Gastrocnemius medialis (tissue), 4 donors: ENCODE results near the gene NUDT7. TPM values are rescaled to one million over a fixed set of nuclear protein-coding genes. Genes with fewer than 3 reads are reported as not detected.

ENCODE experiments used
- ATAC-seq, 2 donors: fragments of 150-250 bp; one replicate each; pipeline ENCODE4 v1.9.1; 2016
- DNase-seq, 2 donors: peaks; one replicate each; pipeline ENCODE4 v3.0.0-alpha.2; 2019
- H3K27ac ChIP-seq, 4 donors: fragments of 200-600 bp; sonication (generic); 1 replicate in 1 of 4; 2 replicates in 3 of 4; pipeline ENCODE4 v1.5.1; 2016 to 2018; ENCODE audit warnings: mild to moderate bottlenecking in 2 of 4, moderate library complexity in 1 of 4
- H3K27me3 ChIP-seq, 3 donors: fragments of 200-600 bp; sonication (generic) in 2 of 3; 1 replicate in 1 of 3; 2 replicates in 2 of 3; pipeline versions ENCODE4 v1.5.1 to v1.6.0; 2016 to 2019; ENCODE audit warnings: mild to moderate bottlenecking in 1 of 3, moderate library complexity in 1 of 3
- H3K36me3 ChIP-seq, 2 donors: fragments of 200-600 bp; sonication (generic) in 1 of 2; one replicate each; pipeline ENCODE4 v1.5.1; 2017 to 2018
- H3K4me1 ChIP-seq, 2 donors: fragments of 200-600 bp; sonication (generic) in 1 of 2; one replicate each; pipeline ENCODE4 v1.5.1; 2016 to 2017; ENCODE audit warnings: mild to moderate bottlenecking in 2 of 2
- H3K4me3 ChIP-seq, 4 donors: fragments of 200-600 bp; sonication (generic) in 3 of 4; 1 replicate in 1 of 4; 2 replicates in 3 of 4; pipeline ENCODE4 v1.5.1; 2016 to 2019; ENCODE audit warnings: mild to moderate bottlenecking in 2 of 4
- H3K9me3 ChIP-seq, 3 donors: fragments of 200-600 bp; sonication (generic) in 2 of 3; 1 replicate in 1 of 3; 2 replicates in 2 of 3; pipeline ENCODE4 v1.5.1; 2016 to 2019
- CTCF ChIP-seq, 5 experiments: fragments of 450-650 bp in 3 of 5; fragments of 200-600 bp in 2 of 5; sonication (generic) in 2 of 5; IDR thresholded peaks in 4 of 5; conservative IDR thresholded peaks in 1 of 5; 1 replicate in 4 of 5; 2 replicates in 1 of 5; pipeline ENCODE4 v1.5.1; 2016 to 2019; ENCODE audit warnings: antibody characterized with exemption in 5 of 5, mild to moderate bottlenecking in 3 of 5, moderate library complexity in 3 of 5
- POLR2A ChIP-seq, 2 donors: fragments of 450-650 bp; IDR thresholded peaks; one replicate each; pipeline ENCODE4 v1.6.1; 2017; ENCODE audit warnings: antibody characterized with exemption in 2 of 2, mild to moderate bottlenecking in 2 of 2, moderate library complexity in 2 of 2
- in situ Hi-C, 4 donors: fragments of 200-750 bp; cut with MboI; loops; one replicate each; pipeline versions ENCODE4 v1.15.0 to v1.8.0; 2017; ENCODE audit warnings: low sequenced_read_pairs in 4 of 4
- intact Hi-C: fragments of 100-400 bp; cut with DNase I; formaldehyde crosslinking; loops from one replicate; pipeline ENCODE4 v1.15.1; 2023; ENCODE audit warnings: low total_unique reads
- total RNA-seq, 4 donors: library from RNA; depleted of rRNA; stranded (reverse); fragments of >200 nt; gene quantifications; one replicate each; pipeline versions ENCODE4 v1.1.0 to v1.2.3, GENCODE V29; 2016

The NUDT7 gene
- total RNA-seq = 10 to 100 TPM in 1 of 4 donors, 1 to 10 TPM in 3; 2.3 to 11.0 (median 3.4) TPM

- no peak for TF ChIP-seq CTCF (IDR thresholded peaks at IDR 0.05 in 4 of 5, conservative IDR thresholded peaks at IDR 0.05 in 1 of 5)
- TF ChIP-seq POLR2A (IDR thresholded peaks at IDR 0.05) = peak; percentile 38 to 40
- DNase-seq = peak; percentile 96 to 97
- Histone ChIP-seq H3K4me3 (peak within 1 kb of the TSS; percentile 71 to 99 (median 84)), H3K36me3 (no peaks in the 10 kb centered on the region), H3K9me3 (no peaks in the 10 kb centered on the region), H3K4me1 (peaks cover 5 to 6% of the 10 kb centered on the region in 2 donors), H3K27ac (peak within 1 kb of the TSS; percentile 85 to 87 (median 86)), H3K27me3 (no peaks in the 10 kb centered on the region)
- in situ Hi-C loops (no loop called here), intact Hi-C loops (loop anchor here (5.0 kb wide), 2 partner anchors 375 to 530 kb away; partner anchors contain the start of genes MON1B and WWOX)
- peak; percentile 98 to 99 for ATAC-seq
Measured at GRCh38 chr16:77722309-77723107, at the start of gene NUDT7. TSS of gene NUDT7 (plus strand) at chr16:77722514. CDS start at chr16:77722583, 69 bp downstream.

GRCh38 chr16:77674888-77675287 lies 47.4 kb upstream of the NUDT7 start:
- intact Hi-C loops = loop anchor here (1.0 to 2.0 kb wide), 3 partner anchors 296 to 424 kb away; partner anchors contain the start of gene WWOX
- no peak overlapping the region for H3K27ac ChIP-seq
- ATAC-seq (no peak), DNase-seq (no peak)
- H3K27me3 ChIP-seq = no peaks in the 10 kb centered on the region
- no peaks in the 10 kb centered on the region for H3K9me3 ChIP-seq
- no peaks in the 10 kb centered on the region for H3K4me1 ChIP-seq
- no peaks in the 10 kb centered on the region for H3K36me3 ChIP-seq
- in situ Hi-C loops = loop anchor here (5.0 to 10.0 kb wide), 2 partner anchors 297 to 300 kb away; no protein-coding TSS in a partner anchor
- TF ChIP-seq POLR2A (IDR thresholded peaks at IDR 0.05) (no peak), CTCF (IDR thresholded peaks at IDR 0.05 in 4 of 5, conservative IDR thresholded peaks at IDR 0.05 in 1 of 5) (no peak)
- H3K4me3 ChIP-seq = no peak overlapping the region

- ATAC-seq = peak in 1 of 2 donors; percentile 73
- no peaks in the 10 kb centered on the region for H3K36me3 ChIP-seq
- no peak overlapping the region for H3K4me3 ChIP-seq
- in situ Hi-C loops = loop anchor here (5.0 to 10.0 kb wide), 2 partner anchors 297 to 299 kb away; no protein-coding TSS in a partner anchor
- no peaks in the 10 kb centered on the region for H3K4me1 ChIP-seq
- TF ChIP-seq CTCF (IDR thresholded peaks at IDR 0.05 in 4 of 5, conservative IDR thresholded peaks at IDR 0.05 in 1 of 5) (peak; percentile 76 to 93 (median 85)), POLR2A (IDR thresholded peaks at IDR 0.05) (no peak)
- no peaks in the 10 kb centered on the region for H3K9me3 ChIP-seq
- no peak overlapping the region for H3K27ac ChIP-seq
- no peaks in the 10 kb centered on the region for H3K27me3 ChIP-seq
- intact Hi-C loops = loop anchor here (1.0 to 2.0 kb wide), 3 partner anchors 296 to 423 kb away; partner anchors contain the start of gene WWOX
- DNase-seq = peak; percentile 11 to 35
Measured at GRCh38 chr16:77675464-77676324, 46.6 kb upstream of the NUDT7 start.

- no peaks in the 10 kb centered on the region for H3K9me3 ChIP-seq
- in situ Hi-C loops = loop anchor here (5.0 to 10.0 kb wide), 2 partner anchors 295 to 298 kb away; no protein-coding TSS in a partner anchor
Measured at GRCh38 chr16:77677129-77677528, 45.2 kb upstream of the NUDT7 start.

More at GRCh38 chr16:77677129-77677528, 45.2 kb upstream of the NUDT7 start:
- no peak for ATAC-seq
- Histone ChIP-seq H3K4me1 (no peaks in the 10 kb centered on the region), H3K27ac (no peak overlapping the region), H3K36me3 (no peaks in the 10 kb centered on the region), H3K4me3 (no peak overlapping the region), H3K27me3 (no peaks in the 10 kb centered on the region)
- intact Hi-C loops = no loop called here
- DNase-seq = no peak
- TF ChIP-seq CTCF (IDR thresholded peaks at IDR 0.05 in 4 of 5, conservative IDR thresholded peaks at IDR 0.05 in 1 of 5) (no peak), POLR2A (IDR thresholded peaks at IDR 0.05) (no peak)
